Glutamatergic neuron (in vitro differentiated cells): ENCODE measurements around the gene NPHP3. TPM values are rescaled to one million over a fixed set of nuclear protein-coding genes. Genes with fewer than 3 reads are reported as not detected.

Source experiments
- DNase-seq: peaks from one replicate; pipeline ENCODE4 v3.0.0; 2022
- H3K27ac Mint-ChIP-seq: one replicate; pipeline ENCODE4 v1.8.0; 2020; ENCODE audit warnings: mild to moderate bottlenecking, mixed read lengths, inconsistent platforms; ENCODE audit not compliant: unreplicated experiment
- H3K27me3 Mint-ChIP-seq: one replicate; pipeline ENCODE4 v1.8.0; 2020; ENCODE audit warnings: mild to moderate bottlenecking, moderate library complexity, mixed read lengths, inconsistent platforms; ENCODE audit not compliant: unreplicated experiment
- H3K36me3 Mint-ChIP-seq: one replicate; pipeline ENCODE4 v1.8.0; 2020; ENCODE audit warnings: mild to moderate bottlenecking, mixed read lengths, inconsistent platforms; ENCODE audit not compliant: unreplicated experiment
- H3K4me1 Mint-ChIP-seq: one replicate; pipeline ENCODE4 v1.8.0; 2020; ENCODE audit warnings: mild to moderate bottlenecking, low read depth, mixed read lengths, inconsistent platforms; ENCODE audit not compliant: unreplicated experiment
- H3K4me3 Mint-ChIP-seq: one replicate; pipeline ENCODE4 v1.8.0; 2020; ENCODE audit warnings: mild to moderate bottlenecking, mixed read lengths, inconsistent platforms; ENCODE audit not compliant: unreplicated experiment
- H3K9me3 Mint-ChIP-seq: one replicate; pipeline ENCODE4 v1.8.0; 2020; ENCODE audit warnings: mild to moderate bottlenecking, moderate library complexity, mixed read lengths, inconsistent platforms; ENCODE audit not compliant: unreplicated experiment
- total RNA-seq: library from RNA; stranded (reverse); fragmentation: NEBNext Ultra II Directional; extraction: Animal tissue kit (Norgen Biotek cat#: 25700); gene quantifications from one replicate; pipeline ENCODE4 v1.2.1, GENCODE V29; 2021; ENCODE audit not compliant: unreplicated experiment
- TF ChIP-seq, protein P1 (sequence below): fragments of 200-600 bp; sonication (generic); IDR thresholded peaks from one replicate; pipeline ENCODE4 v1.5.0; 2021; ENCODE audit not compliant: partially characterized antibody, unreplicated experiment

Gene NPHP3
- total RNA-seq, 1 donor from 2014 or later = 8.4 TPM

DNA sequence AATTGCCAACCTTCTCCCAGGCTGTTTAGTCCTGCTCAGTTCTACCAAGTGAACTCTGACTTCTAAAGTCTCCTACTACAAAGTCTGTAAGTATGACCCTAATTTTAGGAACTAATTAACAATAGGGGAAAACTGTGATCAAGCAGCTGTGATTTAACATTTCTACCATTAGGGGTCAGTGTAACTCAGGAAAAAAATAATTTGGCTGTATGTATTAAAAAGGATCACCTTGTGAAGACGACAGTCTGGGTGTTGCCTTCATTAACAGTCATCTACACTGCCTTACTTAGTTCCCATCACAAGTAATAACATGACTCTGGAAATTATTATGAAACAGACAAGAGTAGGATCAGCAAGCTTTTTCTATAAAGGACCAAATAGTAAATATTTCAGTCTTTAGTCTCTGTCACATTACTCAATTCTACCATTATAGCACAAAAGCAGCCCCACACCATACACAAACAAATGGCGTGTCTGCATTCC lies 4.2 kb upstream of the NPHP3 start:
- Mint-ChIP-seq H3K27me3 (no peaks in the 10 kb centered on the region), H3K9me3 (peaks cover 8% of the 10 kb centered on the region), H3K36me3 (no peaks in the 10 kb centered on the region), H3K4me1 (no peaks in the 10 kb centered on the region), H3K4me3 (no peak overlapping the region), H3K27ac (no peak overlapping the region)
- TF ChIP-seq, protein P1, sequence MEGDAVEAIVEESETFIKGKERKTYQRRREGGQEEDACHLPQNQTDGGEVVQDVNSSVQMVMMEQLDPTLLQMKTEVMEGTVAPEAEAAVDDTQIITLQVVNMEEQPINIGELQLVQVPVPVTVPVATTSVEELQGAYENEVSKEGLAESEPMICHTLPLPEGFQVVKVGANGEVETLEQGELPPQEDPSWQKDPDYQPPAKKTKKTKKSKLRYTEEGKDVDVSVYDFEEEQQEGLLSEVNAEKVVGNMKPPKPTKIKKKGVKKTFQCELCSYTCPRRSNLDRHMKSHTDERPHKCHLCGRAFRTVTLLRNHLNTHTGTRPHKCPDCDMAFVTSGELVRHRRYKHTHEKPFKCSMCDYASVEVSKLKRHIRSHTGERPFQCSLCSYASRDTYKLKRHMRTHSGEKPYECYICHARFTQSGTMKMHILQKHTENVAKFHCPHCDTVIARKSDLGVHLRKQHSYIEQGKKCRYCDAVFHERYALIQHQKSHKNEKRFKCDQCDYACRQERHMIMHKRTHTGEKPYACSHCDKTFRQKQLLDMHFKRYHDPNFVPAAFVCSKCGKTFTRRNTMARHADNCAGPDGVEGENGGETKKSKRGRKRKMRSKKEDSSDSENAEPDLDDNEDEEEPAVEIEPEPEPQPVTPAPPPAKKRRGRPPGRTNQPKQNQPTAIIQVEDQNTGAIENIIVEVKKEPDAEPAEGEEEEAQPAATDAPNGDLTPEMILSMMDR = peak; percentile 83
- DNase-seq = no peak

DNA sequence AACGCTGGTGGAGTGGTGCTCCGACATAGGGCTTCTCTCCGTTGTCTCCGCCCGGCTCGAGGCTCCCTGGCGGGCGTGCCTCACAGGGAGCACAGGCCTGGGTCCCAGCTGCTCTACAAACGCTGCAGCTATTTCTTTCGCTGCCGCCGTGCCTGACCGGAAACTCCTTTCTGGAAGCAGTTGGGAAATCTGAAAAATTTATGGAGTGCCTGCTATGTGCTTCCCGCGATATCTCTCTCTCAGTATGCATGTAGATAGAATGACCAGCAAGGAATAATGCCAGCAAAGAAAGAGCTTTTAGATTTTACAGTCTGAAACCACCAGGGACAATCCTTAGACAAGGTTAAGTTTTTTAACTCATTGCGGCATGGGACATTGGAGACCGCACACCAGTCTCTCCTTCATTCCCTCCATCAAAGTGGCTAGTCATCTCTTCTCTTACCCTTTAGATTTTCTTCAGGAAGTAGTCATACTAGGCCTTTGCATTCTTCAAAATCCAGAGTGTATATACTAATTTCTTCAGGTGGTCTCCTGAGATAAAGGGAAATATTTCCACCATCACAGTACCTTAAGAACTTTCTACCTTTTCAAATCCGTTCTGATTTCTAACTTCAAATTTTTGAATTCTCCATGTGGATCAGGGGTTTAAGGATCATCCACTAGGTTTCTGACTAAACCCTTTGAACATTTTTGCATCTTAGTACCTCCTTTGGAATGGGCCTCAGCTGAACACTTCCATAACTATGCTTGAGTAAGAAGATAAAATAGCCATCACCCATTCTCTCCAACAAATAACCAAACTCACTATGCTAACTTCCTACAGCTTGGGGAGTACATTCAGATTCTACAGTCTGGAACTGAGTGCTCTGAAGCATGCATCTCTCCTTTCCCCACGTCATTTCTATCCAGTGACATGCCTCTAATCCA lies 1.1 kb upstream of the NPHP3 start:
- H3K27me3 Mint-ChIP-seq = no peaks in the 10 kb centered on the region
- TF ChIP-seq, protein P1 = no peak
- peak overlapping the region; percentile 20 for H3K27ac Mint-ChIP-seq
- H3K36me3 Mint-ChIP-seq = no peaks in the 10 kb centered on the region
- peaks cover 4% of the 10 kb centered on the region for H3K4me1 Mint-ChIP-seq
- no peak for DNase-seq
- peaks cover 11% of the 10 kb centered on the region for H3K9me3 Mint-ChIP-seq
- H3K4me3 Mint-ChIP-seq = peak overlapping the region; percentile 90

DNA sequence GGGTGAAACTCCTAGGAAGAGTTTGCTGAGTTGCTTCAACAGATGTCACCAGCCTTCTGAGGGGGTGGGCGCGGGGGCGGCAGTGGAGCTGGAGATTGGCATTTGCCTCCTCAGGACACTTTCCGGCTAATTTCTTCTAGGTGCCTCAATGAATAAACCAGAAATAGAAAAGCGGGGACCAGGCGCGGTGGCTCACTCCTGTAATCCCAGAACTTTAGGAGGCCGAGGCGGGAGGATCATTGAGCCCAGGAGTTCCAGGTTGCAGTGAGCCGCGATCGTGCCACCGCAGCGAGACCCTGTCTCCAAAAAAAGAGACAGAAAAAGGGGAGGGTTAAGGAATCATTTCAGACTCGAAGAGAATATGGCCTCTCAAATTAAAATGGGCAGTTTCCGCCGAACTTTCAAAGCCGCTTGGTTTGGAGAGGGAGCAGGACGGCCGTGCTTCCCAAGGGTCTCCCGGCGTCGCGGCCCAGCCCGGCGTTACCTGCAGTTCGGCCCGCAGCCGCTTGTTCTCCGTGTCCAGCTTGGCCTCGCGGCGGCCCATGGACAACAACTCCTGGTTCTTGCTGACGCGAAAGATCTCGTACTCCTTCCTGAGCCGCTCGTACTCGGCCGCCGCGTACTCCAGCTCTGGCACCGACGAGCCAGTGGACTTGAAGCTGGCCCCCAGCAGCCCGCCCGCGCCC lies 587 bp downstream of the NPHP3 start:
- DNase-seq = peak; percentile 78

DNA sequence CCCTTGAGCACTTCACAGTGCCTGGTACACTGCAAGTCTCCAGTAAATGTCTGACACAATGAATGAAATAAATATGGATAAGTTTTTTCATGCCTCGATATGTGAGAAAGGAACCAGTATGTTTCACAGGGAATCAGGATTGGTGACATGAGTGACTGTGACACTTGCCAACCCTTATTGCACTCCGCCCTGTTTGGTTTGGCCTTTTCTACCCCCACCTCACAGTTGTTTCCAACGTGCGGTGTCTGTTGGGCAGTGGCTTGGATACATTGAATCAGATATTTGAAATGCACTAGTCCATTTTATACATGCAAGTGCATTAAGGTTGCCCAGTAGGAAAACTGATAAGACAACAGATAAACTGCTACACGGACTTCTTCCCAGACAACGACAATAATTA lies 2.0 kb downstream of the NPHP3 start:
- peaks cover 4% of the 10 kb centered on the region for H3K4me1 Mint-ChIP-seq
- H3K9me3 Mint-ChIP-seq = peaks cover 11% of the 10 kb centered on the region
- no peak overlapping the region for H3K27ac Mint-ChIP-seq
- no peaks in the 10 kb centered on the region for H3K27me3 Mint-ChIP-seq
- DNase-seq = no peak
- TF ChIP-seq, protein P1 = no peak
- peak overlapping the region; percentile 42 for H3K4me3 Mint-ChIP-seq
- H3K36me3 Mint-ChIP-seq = no peaks in the 10 kb centered on the region

More for the DNA sequence above, 587 bp downstream of the NPHP3 start:
- Mint-ChIP-seq H3K4me3 (peak overlapping the region; percentile 92), H3K27ac (peak overlapping the region; percentile 52), H3K9me3 (peaks cover 11% of the 10 kb centered on the region), H3K27me3 (no peaks in the 10 kb centered on the region), H3K4me1 (peaks cover 4% of the 10 kb centered on the region), H3K36me3 (no peaks in the 10 kb centered on the region)
- TF ChIP-seq, protein P1 = peak; percentile 41
